Body of pancreas (tissue), 4 donors: ENCODE data around the gene ARID1B. TPM values are rescaled to one million over a fixed set of nuclear protein-coding genes. Genes with fewer than 3 reads are reported as not detected.

Experiments
- ATAC-seq: fragments of 150-250 bp; one replicate; pipeline ENCODE4 v1.9.1; 2016
- DNase-seq, 4 donors: peaks; one replicate each; pipeline ENCODE4 v3.0.0-alpha.2; 2019
- H3K27ac ChIP-seq, 4 donors: fragments of 200-600 bp; sonication (generic); 1 replicate in 3 of 4; 2 replicates in 1 of 4; pipeline versions ENCODE4 v1.5.1 to v1.6.1; 2016 to 2019; ENCODE audit warnings: mild to moderate bottlenecking in 1 of 4, mixed read lengths in 1 of 4, moderate library complexity in 1 of 4
- H3K27me3 ChIP-seq, 2 donors: fragments of 200-600 bp; sonication (generic); one replicate each; pipeline ENCODE4 v1.6.0; 2016; ENCODE audit warnings: mild to moderate bottlenecking in 1 of 2
- H3K36me3 ChIP-seq, 2 donors: fragments of 200-600 bp; sonication (generic); replicated peaks in 1 of 2; 2 replicates each; pipeline ENCODE4 v1.5.1; 2016; ENCODE audit warnings: low read depth in 2 of 2; ENCODE audit not compliant: insufficient read depth in 1 of 2
- H3K4me1 ChIP-seq: fragments of 200-600 bp; sonication (generic); one replicate; pipeline ENCODE4 v1.6.0; 2016
- H3K4me3 ChIP-seq, 2 donors: fragments of 200-600 bp; sonication (generic); 1 replicate in 1 of 2; 2 replicates in 1 of 2; pipeline ENCODE4 v1.5.1; 2016 to 2019
- H3K9me3 ChIP-seq, 3 donors: fragments of 200-600 bp; sonication (generic); 1 replicate in 2 of 3; 2 replicates in 1 of 3; pipeline ENCODE4 v1.5.1; 2016
- CTCF ChIP-seq, 7 experiments: fragments of 450-650 bp in 4 of 7; fragments of 200-600 bp in 3 of 7; sonication (generic) in 3 of 7; IDR thresholded peaks; one replicate each; pipeline ENCODE4 v1.5.1; 2016 to 2019; ENCODE audit warnings: antibody characterized with exemption in 7 of 7
- POLR2A ChIP-seq, 3 donors: fragments of 450-650 bp; IDR thresholded peaks; one replicate each; pipeline ENCODE4 v1.6.1; 2016; ENCODE audit warnings: antibody characterized with exemption in 3 of 3, mild to moderate bottlenecking in 2 of 3
- WGBS, 2 donors: methylation state at CpG; one replicate each; pipeline ENCODE4 v1.1.5; 2017; 5-methylcytosine and 5-hydroxymethylcytosine counted together
- intact Hi-C: fragments of 100-400 bp; cut with DNase I; formaldehyde crosslinking; loops from one replicate; pipeline ENCODE4 v1.15.1; 2023
- total RNA-seq, 2 donors: library from RNA; depleted of rRNA; stranded (reverse); fragments of >200 nt; gene quantifications; one replicate each; pipeline ENCODE4 v1.1.0, GENCODE V29; 2016

Gene ARID1B
- total RNA-seq, 2 donors from 2014 or later = 71.5 to 85.1 TPM

- ATAC-seq = no peak
- H3K27me3 ChIP-seq = no peaks in the 10 kb centered on the region
- H3K9me3 ChIP-seq = no peaks in the 10 kb centered on the region
- 48 to 56% methylated on average over 9 to 10 of the region's 10 CpGs for WGBS, 2 donors
- TF ChIP-seq POLR2A (IDR thresholded peaks at IDR 0.05) (no peak), CTCF (IDR thresholded peaks at IDR 0.05) (no peak)
- DNase-seq = no peak
- H3K4me1 ChIP-seq = peaks cover 50% of the 10 kb centered on the region
- H3K36me3 ChIP-seq = peaks cover 0 to 9% of the 10 kb centered on the region in 2 donors
- H3K27ac ChIP-seq = peak overlapping the region; percentile 18 to 85 (median 60)
- intact Hi-C loops = no loop called here
- peak overlapping the region in 1 of 2 donors; percentile 10 for H3K4me3 ChIP-seq
These were observed 422.9 kb downstream of the ARID1B start for GRCh38 chr6:157200117-157200516.

DNA sequence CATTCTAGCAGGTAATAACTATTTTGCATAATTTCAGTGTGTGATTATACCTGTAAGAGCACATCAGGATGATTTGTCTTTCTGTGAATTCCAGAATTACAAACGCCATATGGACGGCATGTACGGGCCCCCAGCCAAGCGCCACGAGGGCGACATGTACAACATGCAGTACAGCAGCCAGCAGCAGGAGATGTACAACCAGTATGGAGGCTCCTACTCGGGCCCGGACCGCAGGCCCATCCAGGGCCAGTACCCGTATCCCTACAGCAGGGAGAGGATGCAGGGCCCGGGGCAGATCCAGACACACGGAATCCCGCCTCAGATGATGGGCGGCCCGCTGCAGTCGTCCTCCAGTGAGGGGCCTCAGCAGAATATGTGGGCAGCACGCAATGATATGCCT lies 423.4 kb downstream of the ARID1B start:
- WGBS, 2 donors = 37 to 55% methylated on average over 6 to 17 of the region's 17 CpGs
- H3K27me3 ChIP-seq = no peaks in the 10 kb centered on the region
- H3K4me3 ChIP-seq = no peak overlapping the region
- peaks cover 0 to 10% of the 10 kb centered on the region in 2 donors for H3K36me3 ChIP-seq
- DNase-seq (peak; percentile 52 to 74 (median 64)), ATAC-seq (no peak)
- no peaks in the 10 kb centered on the region for H3K9me3 ChIP-seq
- peaks cover 50% of the 10 kb centered on the region for H3K4me1 ChIP-seq
- intact Hi-C loops = no loop called here
- H3K27ac ChIP-seq = peak overlapping the region; percentile 18 to 85 (median 60)
- TF ChIP-seq CTCF (IDR thresholded peaks at IDR 0.05) (no peak), POLR2A (IDR thresholded peaks at IDR 0.05) (no peak)

- H3K27me3 ChIP-seq = no peaks in the 10 kb centered on the region
- H3K4me3 ChIP-seq = no peak overlapping the region
- 68 to 72% methylated on average over 13 to 17 of the region's 17 CpGs for WGBS, 2 donors
- intact Hi-C loops = no loop called here
- no peak for TF ChIP-seq POLR2A (IDR thresholded peaks at IDR 0.05)
- TF ChIP-seq CTCF (IDR thresholded peaks at IDR 0.05) = no peak
- no peak for DNase-seq
- H3K9me3 ChIP-seq = no peaks in the 10 kb centered on the region
- peak overlapping the region; percentile 18 to 85 (median 60) for H3K27ac ChIP-seq
- peaks cover 3 to 11% of the 10 kb centered on the region in 2 donors for H3K36me3 ChIP-seq
- H3K4me1 ChIP-seq = peaks cover 50% of the 10 kb centered on the region
- no peak for ATAC-seq
These were observed 423.9 kb downstream of the ARID1B start for GRCh38 chr6:157201083-157201482.

GRCh38 chr6:157203312-157203744 lies 426.1 kb downstream of the ARID1B start:
- ATAC-seq (peak; percentile 37), DNase-seq (peak; percentile 65 to 81 (median 78))
- Histone ChIP-seq H3K36me3 (peaks cover 15 to 21% of the 10 kb centered on the region in 2 donors), H3K9me3 (no peaks in the 10 kb centered on the region), H3K27me3 (no peaks in the 10 kb centered on the region), H3K27ac (peak overlapping the region; percentile 58 to 85 (median 70)), H3K4me3 (no peak overlapping the region), H3K4me1 (peaks cover 51% of the 10 kb centered on the region)
- TF ChIP-seq POLR2A (IDR thresholded peaks at IDR 0.05) (peak in 2 of 3 donors; percentile 8 to 21), CTCF (IDR thresholded peaks at IDR 0.05) (peak in 1 of 7 experiments; percentile 5)
- WGBS, 2 donors = 21 to 38% methylated on average over 11 of the region's 11 CpGs
- intact Hi-C loops = no loop called here

- no peak overlapping the region for H3K4me3 ChIP-seq
- intact Hi-C loops = no loop called here
- H3K27me3 ChIP-seq = no peaks in the 10 kb centered on the region
- peaks cover 47% of the 10 kb centered on the region for H3K4me1 ChIP-seq
- TF ChIP-seq CTCF (IDR thresholded peaks at IDR 0.05) = no peak
- TF ChIP-seq POLR2A (IDR thresholded peaks at IDR 0.05) = no peak
- WGBS, 2 donors = 35 to 36% methylated on average over 6 of the region's 6 CpGs
- ATAC-seq (no peak), DNase-seq (no peak)
- peaks cover 15 to 21% of the 10 kb centered on the region in 2 donors for H3K36me3 ChIP-seq
- no peaks in the 10 kb centered on the region for H3K9me3 ChIP-seq
- peak overlapping the region; percentile 58 to 85 (median 70) for H3K27ac ChIP-seq
These were observed 426.6 kb downstream of the ARID1B start for GRCh38 chr6:157203764-157204163.
